Mucosa of descending colon (tissue), 3 donors: ENCODE data around the gene MSH6. TPM values are rescaled to one million over a fixed set of nuclear protein-coding genes. Genes with fewer than 3 reads are reported as not detected.

Source experiments
- ATAC-seq: fragments of 200-7000 bp; cut with Tn5 transposase; one replicate; pipeline ENCODE4 v1.9.1; 2020; ENCODE audit warnings: mild to moderate bottlenecking, moderate library complexity
- DNase-seq, 3 donors: peaks; one replicate each; pipeline ENCODE4 v3.0.0-alpha.2; 2020
- H3K36me3 ChIP-seq: fragments of 200-600 bp; one replicate; pipeline ENCODE4 v1.8.0; 2021; ENCODE audit warnings: low read depth, mild to moderate bottlenecking
- H3K4me1 ChIP-seq: fragments of 200-600 bp; one replicate; pipeline ENCODE4 v1.8.0; 2021; ENCODE audit warnings: low read depth, mild to moderate bottlenecking
- H3K4me3 ChIP-seq: fragments of 200-600 bp; one replicate; pipeline ENCODE4 v1.8.0; 2021; ENCODE audit warnings: mild to moderate bottlenecking
- H3K9me3 ChIP-seq: fragments of 200-600 bp; one replicate; pipeline ENCODE4 v1.8.0; 2021; ENCODE audit warnings: mild to moderate bottlenecking
- CTCF ChIP-seq: fragments of 200-600 bp; IDR thresholded peaks from one replicate; pipeline ENCODE4 v1.8.0; 2022; ENCODE audit warnings: antibody characterized with exemption, mild to moderate bottlenecking
- intact Hi-C, 2 donors: fragments of 100-400 bp; cut with DNase I in 1 of 2; cut with micrococcal nuclease in 1 of 2; formaldehyde crosslinking; loops; one replicate each; pipeline versions ENCODE4 v1.11.0 to v1.11.1; 2022; cut with DNase I, micrococcal nuclease
- total RNA-seq, 3 donors: library from RNA; stranded (reverse); fragmentation: NEBNext Ultra II Directional in 2 of 3; extraction: Animal tissue kit (Norgen Biotek cat#: 25700) in 2 of 3; gene quantifications; one replicate each; pipeline versions ENCODE4 v1.2.1 to v1.2.4, GENCODE V29; 2021 to 2023
- donor health status: DM: no; HTN: no; CAD: no; lungs with moderate emphysema.
- donor health status: DM: no; HTN: no; CAD: no.
- donor health status: DM: no; HTN: yes; CAD: no.

The MSH6 gene
- total RNA-seq, 3 donors from 2014 or later = 12.0 to 42.1 (median 21.8) TPM

GRCh38 chr2:47741101-47741500, 41.8 kb upstream of the MSH6 start:
- Histone ChIP-seq H3K4me3 (no peak overlapping the region), H3K36me3 (no peaks in the 10 kb centered on the region), H3K4me1 (no peaks in the 10 kb centered on the region), H3K9me3 (no peaks in the 10 kb centered on the region)
- intact Hi-C loops = no loop called here
- no peak for TF ChIP-seq CTCF
- no peak for ATAC-seq
- no peak for DNase-seq

GRCh38 chr2:47741637-47742036, 41.3 kb upstream of the MSH6 start:
- no peak for TF ChIP-seq CTCF
- no peak overlapping the region for H3K4me3 ChIP-seq
- DNase-seq (no peak), ATAC-seq (no peak)
- H3K9me3 ChIP-seq = no peaks in the 10 kb centered on the region
- intact Hi-C loops = no loop called here
- no peaks in the 10 kb centered on the region for H3K4me1 ChIP-seq
- H3K36me3 ChIP-seq = no peaks in the 10 kb centered on the region

- no peaks in the 10 kb centered on the region for H3K4me1 ChIP-seq
- no peaks in the 10 kb centered on the region for H3K36me3 ChIP-seq
- no peak for TF ChIP-seq CTCF
- ATAC-seq (no peak), DNase-seq (no peak)
- intact Hi-C loops = no loop called here
- H3K4me3 ChIP-seq = no peak overlapping the region
- H3K9me3 ChIP-seq = peaks cover 11% of the 10 kb centered on the region
Observed at GRCh38 chr2:47744074-47744473, 38.9 kb upstream of the MSH6 start.

- H3K4me3 ChIP-seq = no peak overlapping the region
- intact Hi-C loops = no loop called here
- no peak for DNase-seq
- TF ChIP-seq CTCF = no peak
- peaks cover 11% of the 10 kb centered on the region for H3K9me3 ChIP-seq
- H3K36me3 ChIP-seq = no peaks in the 10 kb centered on the region
- H3K4me1 ChIP-seq = no peaks in the 10 kb centered on the region
- ATAC-seq = no peak
Observed at GRCh38 chr2:47747878-47748277, 35.1 kb upstream of the MSH6 start.

GRCh38 chr2:47751856-47752414, 31.0 kb upstream of the MSH6 start:
- Histone ChIP-seq H3K9me3 (peaks cover 11% of the 10 kb centered on the region), H3K4me3 (no peak overlapping the region), H3K36me3 (no peaks in the 10 kb centered on the region), H3K4me1 (no peaks in the 10 kb centered on the region)
- intact Hi-C loops = no loop called here
- DNase-seq (no peak), ATAC-seq (no peak)
- TF ChIP-seq CTCF = no peak

GRCh38 chr2:47767497-47767844, 15.5 kb upstream of the MSH6 start:
- DNase-seq = no peak
- Histone ChIP-seq H3K9me3 (no peaks in the 10 kb centered on the region), H3K36me3 (no peaks in the 10 kb centered on the region), H3K4me3 (no peak overlapping the region), H3K4me1 (no peaks in the 10 kb centered on the region)
- intact Hi-C loops = loop anchor here in 1 of 2 donors (10.0 kb wide), 1 partner anchor 323 kb away; no protein-coding TSS in a partner anchor
- no peak for TF ChIP-seq CTCF
- no peak for ATAC-seq
